Spleen (tissue), 11 donors: ENCODE measurements around the gene LRRC59. TPM values are rescaled to one million over a fixed set of nuclear protein-coding genes. Genes with fewer than 3 reads are reported as not detected.
"Not testable (repeated sequence)": the region's sequence is repeated elsewhere in the genome, so short reads cannot be mapped to it uniquely, and the experiment has no call there.

Experiments
- DNase-seq: peaks from one replicate; pipeline ENCODE4 v3.0.0-alpha.2; 2020
- H3K27ac ChIP-seq, 8 donors: fragments of 200-600 bp; sonication (generic) in 7 of 8; 1 replicate in 4 of 8; 2 replicates in 4 of 8; pipeline versions ENCODE4 v1.5.0 to v1.8.0; 2016 to 2021; ENCODE audit warnings: inconsistent platforms in 4 of 8, mild to moderate bottlenecking in 4 of 8, moderate library complexity in 1 of 8
- H3K27me3 ChIP-seq, 7 donors: fragments of 200-600 bp; sonication (generic) in 6 of 7; replicated peaks in 1 of 7; 1 replicate in 4 of 7; 2 replicates in 3 of 7; pipeline versions ENCODE4 v1.5.0 to v1.8.0; 2016 to 2021; ENCODE audit warnings: inconsistent platforms in 3 of 7, mild to moderate bottlenecking in 1 of 7
- H3K36me3 ChIP-seq, 6 donors: fragments of 200-600 bp; sonication (generic) in 5 of 6; 1 replicate in 4 of 6; 2 replicates in 2 of 6; pipeline versions ENCODE4 v1.5.0 to v1.8.0; 2016 to 2021; ENCODE audit warnings: inconsistent platforms in 2 of 6
- H3K4me1 ChIP-seq, 6 donors: fragments of 200-600 bp; sonication (generic) in 5 of 6; 1 replicate in 3 of 6; 2 replicates in 3 of 6; pipeline versions ENCODE4 v1.5.0 to v1.8.0; 2016 to 2021; ENCODE audit warnings: inconsistent platforms in 3 of 6
- H3K4me3 ChIP-seq, 8 donors: fragments of 200-600 bp; sonication (generic) in 7 of 8; 1 replicate in 4 of 8; 2 replicates in 4 of 8; pipeline versions ENCODE4 v1.5.0 to v1.8.0; 2016 to 2021; ENCODE audit warnings: inconsistent platforms in 4 of 8, mild to moderate bottlenecking in 4 of 8, moderate library complexity in 2 of 8
- H3K9me3 ChIP-seq, 8 donors: fragments of 200-600 bp; sonication (generic) in 7 of 8; 1 replicate in 4 of 8; 2 replicates in 4 of 8; pipeline versions ENCODE4 v1.5.0 to v1.8.0; 2016 to 2021; ENCODE audit warnings: inconsistent platforms in 4 of 8
- POLR2A ChIP-seq, 3 donors: fragments of 450-650 bp; IDR thresholded peaks; one replicate each; pipeline ENCODE4 v1.5.1; 2017; ENCODE audit warnings: antibody characterized with exemption in 3 of 3, mild to moderate bottlenecking in 1 of 3
- POLR2AphosphoS5 ChIP-seq, 3 donors: sonication (generic); formaldehyde crosslinking; IDR thresholded peaks; one replicate each; pipeline ENCODE4 v1.5.1; 2017; ENCODE audit warnings: antibody characterized with exemption in 3 of 3
- whole genome bisulfite sequencing, 5 donors: extraction: QIAGEN DNeasy Blood & Tissue Kit in 3 of 5; methylation state at CpG; one replicate each; pipeline versions ENCODE4 v1.1.5 to v1.1.7; 2013 to 2018; 5-methylcytosine and 5-hydroxymethylcytosine counted together
- intact Hi-C: fragments of 100-400 bp; cut with DNase I; formaldehyde crosslinking; loops from one replicate; pipeline ENCODE4 v1.15.0; 2023; ENCODE audit warnings: low total_unique reads
- polyA plus RNA-seq, 3 donors: library from polyadenylated mRNA; stranded (reverse); fragments of 200-250 nt; gene quantifications; one replicate each; pipeline ENCODE4 v1.2.1, GENCODE V29; 2013
- total RNA-seq, 7 donors: library from RNA; depleted of rRNA in 3 of 7; stranded (reverse); fragments of >200 nt in 3 of 7; fragmentation: NEBNext Ultra II Directional in 4 of 7; extraction: Animal tissue kit (Norgen Biotek cat#: 25700) in 4 of 7; gene quantifications; one replicate each; pipeline versions ENCODE4 v1.1.0 to v1.2.1, GENCODE V29; 2016 to 2021
- TF ChIP-seq, protein P1 (sequence below), 11 experiments: fragments of 200-600 bp in 7 of 11; fragments of 450-650 bp in 4 of 11; sonication (generic) in 4 of 11; IDR thresholded peaks in 8 of 11; conservative IDR thresholded peaks in 3 of 11; 1 replicate in 7 of 11; 2 replicates in 4 of 11; pipeline versions ENCODE4 v1.4.0 to v1.8.0; 2016 to 2021; ENCODE audit warnings: antibody characterized with exemption in 11 of 11, inconsistent platforms in 4 of 11, mild to moderate bottlenecking in 1 of 11
- donor health status: healthy with polysubstance abuse.
- donor health status: DM: no; HTN: no; CAD: no; lungs with moderate emphysema.
- donor health status: DM: no; HTN: no; CAD: no.
- donor health status: Bipolar disorder and iron deficiency.
- donor health status: healthy.
- donor health status: DM: no; HTN: no; CAD: no.
- donor health status: DM: yes; HTN: yes; CAD: no.

The LRRC59 gene
- total and polyA plus RNA-seq, 10 donors = 12.5 to 71.3 (median 46.1) TPM

DNA sequence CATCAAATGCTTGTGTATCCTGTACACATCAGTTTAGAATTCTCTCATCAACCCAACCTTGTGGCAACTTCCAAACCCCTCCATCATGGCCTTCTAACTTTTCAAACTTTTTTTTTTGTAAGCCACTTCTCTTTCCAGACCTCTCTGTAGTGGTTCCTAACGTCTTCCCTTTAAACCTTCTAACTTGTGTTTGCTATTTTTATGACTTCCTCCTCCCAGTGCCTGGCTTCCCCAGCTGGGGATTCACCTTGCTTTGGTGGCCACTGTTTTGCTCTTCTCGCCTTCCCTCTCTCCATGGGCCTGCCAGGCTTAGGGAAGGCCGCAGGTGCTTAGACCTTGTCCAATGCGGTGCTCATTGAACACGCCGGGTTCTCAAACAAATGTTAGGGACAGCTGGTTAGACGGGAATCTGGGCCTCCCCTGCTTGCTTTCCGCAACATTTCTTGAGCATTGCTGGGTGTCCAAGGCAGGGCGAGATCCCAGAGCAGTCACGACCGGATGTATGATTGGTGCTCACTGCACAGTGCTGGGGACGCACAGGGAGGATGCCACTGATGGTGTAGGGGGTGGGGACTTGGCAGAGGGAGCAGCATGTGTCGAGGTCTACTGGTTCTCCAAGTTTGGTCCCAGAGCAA, 52.5 kb downstream of the LRRC59 start:
- no peaks in the 10 kb centered on the region for H3K27me3 ChIP-seq
- H3K36me3 ChIP-seq = no peaks in the 10 kb centered on the region
- intact Hi-C loops = no loop called here
- peak overlapping the region in 1 of 8 donors; percentile 94 for H3K4me3 ChIP-seq
- TF ChIP-seq POLR2AphosphoS5 (IDR thresholded peaks at IDR 0.05) (no peak), POLR2A (IDR thresholded peaks at IDR 0.05) (no peak)
- TF ChIP-seq, protein P1, sequence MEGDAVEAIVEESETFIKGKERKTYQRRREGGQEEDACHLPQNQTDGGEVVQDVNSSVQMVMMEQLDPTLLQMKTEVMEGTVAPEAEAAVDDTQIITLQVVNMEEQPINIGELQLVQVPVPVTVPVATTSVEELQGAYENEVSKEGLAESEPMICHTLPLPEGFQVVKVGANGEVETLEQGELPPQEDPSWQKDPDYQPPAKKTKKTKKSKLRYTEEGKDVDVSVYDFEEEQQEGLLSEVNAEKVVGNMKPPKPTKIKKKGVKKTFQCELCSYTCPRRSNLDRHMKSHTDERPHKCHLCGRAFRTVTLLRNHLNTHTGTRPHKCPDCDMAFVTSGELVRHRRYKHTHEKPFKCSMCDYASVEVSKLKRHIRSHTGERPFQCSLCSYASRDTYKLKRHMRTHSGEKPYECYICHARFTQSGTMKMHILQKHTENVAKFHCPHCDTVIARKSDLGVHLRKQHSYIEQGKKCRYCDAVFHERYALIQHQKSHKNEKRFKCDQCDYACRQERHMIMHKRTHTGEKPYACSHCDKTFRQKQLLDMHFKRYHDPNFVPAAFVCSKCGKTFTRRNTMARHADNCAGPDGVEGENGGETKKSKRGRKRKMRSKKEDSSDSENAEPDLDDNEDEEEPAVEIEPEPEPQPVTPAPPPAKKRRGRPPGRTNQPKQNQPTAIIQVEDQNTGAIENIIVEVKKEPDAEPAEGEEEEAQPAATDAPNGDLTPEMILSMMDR (IDR thresholded peaks at IDR 0.05 in 8 of 11, conservative IDR thresholded peaks at IDR 0.05 in 3 of 11) = no peak
- DNase-seq = no peak
- H3K9me3 ChIP-seq = no peaks in the 10 kb centered on the region
- H3K4me1 ChIP-seq = peaks cover 14 to 45% (median 36%) of the 10 kb centered on the region in 6 donors
- H3K27ac ChIP-seq = peak overlapping the region in 3 of 8 donors; percentile 55 to 83 (median 80)
- 65 to 73% (median 69%) methylated on average over 13 of the region's 13 CpGs for WGBS, 5 donors

- no peak overlapping the region for H3K27ac ChIP-seq
- peaks cover 0 to under 1% (median 0%) of the 10 kb centered on the region in 6 donors for H3K4me1 ChIP-seq
- TF ChIP-seq POLR2A (IDR thresholded peaks at IDR 0.05) (no peak), POLR2AphosphoS5 (IDR thresholded peaks at IDR 0.05) (no peak)
- TF ChIP-seq, protein P1 (IDR thresholded peaks at IDR 0.05 in 8 of 11, conservative IDR thresholded peaks at IDR 0.05 in 3 of 11) = no peak
- no peak overlapping the region for H3K4me3 ChIP-seq
- intact Hi-C loops = no loop called here
- no peak for DNase-seq
- peaks cover 0 to 9% (median 0%) of the 10 kb centered on the region in 7 donors for H3K27me3 ChIP-seq
- H3K36me3 ChIP-seq = no peaks in the 10 kb centered on the region
- H3K9me3 ChIP-seq = peaks cover 0 to 19% (median 14%) of the 10 kb centered on the region in 8 donors
These were observed 57.9 kb downstream of the LRRC59 start for GRCh38 chr17:50339381-50339780.

DNA sequence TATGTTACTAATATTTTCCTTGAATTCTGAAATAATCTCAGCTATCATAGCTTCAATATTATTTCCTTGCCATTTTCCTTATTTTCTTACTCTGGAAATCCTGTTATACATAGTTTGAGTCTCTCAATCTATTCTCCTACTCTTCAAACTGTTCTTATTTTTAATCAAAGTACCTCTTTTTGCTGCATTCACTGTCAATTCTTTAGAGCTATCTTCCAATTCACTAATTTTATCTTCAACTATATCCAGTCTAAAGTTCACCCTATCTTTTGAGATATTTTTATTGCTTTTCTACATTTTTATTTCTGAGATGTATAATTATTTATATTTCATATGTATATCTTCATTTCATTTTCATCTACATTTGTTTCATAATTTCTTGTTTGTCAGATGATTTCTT, 58.7 kb downstream of the LRRC59 start:
- peaks cover 0 to 10% (median 0%) of the 10 kb centered on the region in 7 donors for H3K27me3 ChIP-seq
- no peaks in the 10 kb centered on the region for H3K36me3 ChIP-seq
- H3K4me1 ChIP-seq = peaks cover 0 to 6% (median 0%) of the 10 kb centered on the region in 6 donors
- intact Hi-C loops = no loop called here
- no peak for TF ChIP-seq POLR2AphosphoS5 (IDR thresholded peaks at IDR 0.05)
- TF ChIP-seq, protein P1 (IDR thresholded peaks at IDR 0.05 in 8 of 11, conservative IDR thresholded peaks at IDR 0.05 in 3 of 11) = no peak
- no peak for TF ChIP-seq POLR2A (IDR thresholded peaks at IDR 0.05)
- peaks cover 0 to 19% (median 14%) of the 10 kb centered on the region in 8 donors for H3K9me3 ChIP-seq
- H3K4me3 ChIP-seq = no peak overlapping the region
- H3K27ac ChIP-seq = no peak overlapping the region
- no peak for DNase-seq

- intact Hi-C loops = no loop called here
- TF ChIP-seq POLR2AphosphoS5 (IDR thresholded peaks at IDR 0.05) = no peak
- TF ChIP-seq, protein P1 (IDR thresholded peaks at IDR 0.05 in 8 of 11, conservative IDR thresholded peaks at IDR 0.05 in 3 of 11) = no peak
- no peak for TF ChIP-seq POLR2A (IDR thresholded peaks at IDR 0.05)
- no peak overlapping the region for H3K4me3 ChIP-seq
- H3K36me3 ChIP-seq = no peaks in the 10 kb centered on the region
- no peak for DNase-seq
- peaks cover 0 to 13% (median 0%) of the 10 kb centered on the region in 6 donors for H3K4me1 ChIP-seq
- peaks cover 0 to 15% (median 0%) of the 10 kb centered on the region in 7 donors for H3K27me3 ChIP-seq
- WGBS, 5 donors = 65 to 97% (median 90%) methylated on average over 2 of the region's 2 CpGs
- peaks cover 0 to 19% (median 14%) of the 10 kb centered on the region in 8 donors for H3K9me3 ChIP-seq
- no peak overlapping the region for H3K27ac ChIP-seq
These were observed 59.4 kb downstream of the LRRC59 start for GRCh38 chr17:50337956-50338355.

DNA sequence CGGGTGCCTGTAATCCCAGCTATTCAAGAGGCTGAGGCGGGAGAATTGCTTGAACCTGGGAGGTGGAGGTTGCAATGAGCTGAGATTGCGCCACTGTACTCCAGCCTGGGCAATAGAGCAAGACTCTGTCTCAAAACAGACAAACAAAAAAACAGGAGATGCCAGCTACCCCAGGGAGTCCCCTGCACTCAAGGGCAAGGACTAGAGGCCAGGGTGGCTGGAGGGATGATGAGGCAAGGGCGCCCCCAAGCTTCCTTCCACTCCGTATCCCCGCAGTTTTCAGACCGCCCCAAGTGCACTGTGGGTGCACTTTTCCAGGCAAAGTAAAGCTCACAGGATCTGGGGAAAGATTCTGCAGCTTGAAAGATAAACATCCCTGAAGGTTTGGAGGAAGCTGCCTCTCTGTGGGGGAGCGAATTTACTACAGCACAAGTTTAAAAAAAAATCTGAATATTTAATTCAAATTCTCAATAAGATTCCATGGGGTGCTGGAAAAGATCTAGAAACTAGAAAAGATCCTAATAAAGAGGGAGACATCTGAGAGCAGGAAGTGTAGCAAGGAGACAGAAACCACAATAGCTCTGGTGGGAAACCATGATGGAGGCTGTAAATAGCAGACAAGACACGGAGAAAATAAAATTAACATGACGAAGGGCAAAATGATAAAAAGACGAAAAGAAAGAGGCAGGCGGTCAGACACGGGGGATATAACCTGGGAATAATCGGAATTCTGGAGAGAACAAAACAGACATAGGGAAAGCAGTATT, 63.8 kb downstream of the LRRC59 start:
- WGBS, 5 donors = 42 to 47% (median 46%) methylated on average over 14 of the region's 14 CpGs
- H3K27ac ChIP-seq, H3K9me3 ChIP-seq, H3K36me3 ChIP-seq, H3K4me3 ChIP-seq, intact Hi-C loops, DNase-seq: not testable (repeated sequence)
- Histone ChIP-seq H3K4me1 (peaks cover 0 to 13% (median 0%) of the 10 kb centered on the region in 6 donors), H3K27me3 (peaks cover 0 to 32% (median 0%) of the 10 kb centered on the region in 7 donors)
